ENCODE results near the gene SYCP1.

GRCh38 chr1:114861384-114861783 is 6.7 kb downstream of the SYCP1 start:
- TF ChIP-seq CTCF (IDR thresholded peaks at IDR 0.05), result no peak
- no peak for TF ChIP-seq POLR2AphosphoS5 (IDR thresholded peaks at IDR 0.05)
